ACHN (cell line): ENCODE results near the gene GAP43.
A peak's percentile ranks its signal among the peaks of the same experiment; 100 is the strongest.

ENCODE experiments used
- DNase-seq: peaks from one replicate; pipeline ENCODE4 v3.0.0-alpha.2; 2015
- in situ Hi-C: cut with HindIII; loops from 2 replicates; pipeline ENCODE4 v1.10.0; 2017; ENCODE audit warnings: low sequenced_read_pairs, low pct_ligation_motif_present, low pct_unique_long_range_greater_than_20kb

The GAP43 gene

DNA sequence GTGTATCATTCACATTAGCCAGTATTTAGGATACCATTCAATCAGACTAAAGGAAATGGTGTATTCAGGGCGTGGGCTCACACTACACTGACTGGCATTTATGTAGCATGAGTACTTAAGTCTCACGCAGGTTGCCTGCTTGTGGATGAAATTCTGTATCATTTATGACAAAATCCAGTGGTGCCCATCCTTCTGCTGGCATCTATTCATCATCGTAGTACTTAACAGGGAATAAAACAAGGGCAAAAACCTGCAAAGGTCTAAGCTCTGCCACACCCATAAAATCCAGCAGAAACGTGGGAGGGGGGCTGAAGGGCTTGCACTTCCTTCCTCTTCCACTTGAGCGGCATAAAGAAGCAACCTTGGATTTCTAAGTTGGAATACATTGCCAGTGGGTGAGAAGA lies 2.7 kb downstream of the GAP43 start:
- in situ Hi-C loops, result no loop called here
- DNase-seq, result no peak

DNA sequence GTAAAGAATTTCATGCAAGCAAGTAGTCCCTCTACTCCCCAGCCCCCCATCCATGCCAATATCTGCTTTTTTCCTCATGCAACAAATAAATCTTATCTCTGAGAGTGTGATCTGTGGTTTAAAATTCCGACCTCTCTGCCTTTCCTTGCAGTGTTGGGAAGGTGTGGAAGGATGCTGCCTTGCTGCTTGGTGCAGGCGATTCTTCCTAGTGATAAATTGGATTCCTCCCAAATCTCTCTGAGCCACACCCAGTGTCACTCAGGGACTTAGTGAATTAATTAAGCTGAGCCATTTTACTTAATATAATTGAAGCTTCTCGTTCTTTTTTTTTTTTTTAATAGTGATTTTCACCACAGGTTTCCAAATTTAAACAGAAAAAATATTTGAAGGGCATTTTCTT lies 3.4 kb downstream of the GAP43 start:
- no peak for DNase-seq
- in situ Hi-C loops, result no loop called here

DNA sequence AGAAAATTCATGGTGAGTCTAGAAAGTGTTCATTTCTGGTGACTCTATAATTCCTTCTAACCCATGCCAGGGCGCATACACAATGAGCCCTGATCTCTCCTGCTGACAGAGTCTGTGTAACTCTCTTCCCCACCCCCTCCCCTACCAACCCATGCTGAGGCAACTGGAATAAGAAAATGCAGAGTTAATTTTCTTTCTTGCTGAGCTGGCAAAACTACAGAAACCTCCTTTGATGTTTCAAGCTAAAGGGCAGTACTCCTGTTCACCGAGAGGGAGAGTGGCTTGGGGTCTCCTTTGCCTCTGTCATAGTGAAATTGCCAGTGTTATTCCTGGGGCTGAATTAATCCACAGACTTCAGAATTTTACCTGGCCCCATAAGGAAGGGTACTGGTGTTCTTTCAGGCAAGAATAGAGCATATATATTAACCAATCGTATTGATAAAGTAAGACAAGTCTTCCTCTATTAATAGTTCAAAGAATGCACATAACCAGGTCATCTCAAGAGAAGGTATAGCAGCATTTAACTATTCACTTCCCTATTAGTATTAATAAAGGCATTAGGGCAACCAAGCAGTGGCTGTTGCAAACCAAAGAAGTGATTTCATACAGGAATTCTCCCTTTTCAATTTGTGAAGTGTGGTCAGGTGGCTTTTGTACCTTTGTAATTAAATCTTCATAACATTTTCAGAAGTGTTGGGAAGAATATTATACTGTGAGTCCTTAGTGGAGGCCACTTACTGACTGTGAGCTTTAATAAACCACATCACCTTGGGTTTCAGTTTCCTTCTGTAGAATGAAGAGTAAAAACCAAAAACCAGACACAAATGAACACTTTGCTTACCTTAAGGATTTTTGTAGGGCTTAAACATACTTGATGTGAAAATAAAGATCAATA lies 4.1 kb downstream of the GAP43 start:
- no peak for DNase-seq
- in situ Hi-C loops, result no loop called here

DNA sequence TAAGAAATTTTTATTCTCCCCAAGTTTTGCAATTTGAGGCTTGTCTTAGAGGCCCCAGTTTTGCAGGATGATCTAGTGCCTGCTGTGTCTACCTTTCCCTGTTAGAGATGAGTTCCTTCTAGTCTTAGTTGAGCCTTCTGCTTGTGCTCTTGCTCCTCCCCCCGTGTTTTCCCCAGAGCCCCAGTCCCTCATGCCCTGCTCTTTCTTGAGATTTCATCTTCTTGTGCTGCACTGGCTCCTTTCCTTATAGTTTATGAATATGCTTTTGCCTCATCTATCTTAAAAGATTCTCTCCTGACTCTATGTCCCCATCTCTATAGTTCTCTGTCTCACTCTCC lies 4.7 kb downstream of the GAP43 start:
- in situ Hi-C loops, result no loop called here
- DNase-seq, result no peak

DNA sequence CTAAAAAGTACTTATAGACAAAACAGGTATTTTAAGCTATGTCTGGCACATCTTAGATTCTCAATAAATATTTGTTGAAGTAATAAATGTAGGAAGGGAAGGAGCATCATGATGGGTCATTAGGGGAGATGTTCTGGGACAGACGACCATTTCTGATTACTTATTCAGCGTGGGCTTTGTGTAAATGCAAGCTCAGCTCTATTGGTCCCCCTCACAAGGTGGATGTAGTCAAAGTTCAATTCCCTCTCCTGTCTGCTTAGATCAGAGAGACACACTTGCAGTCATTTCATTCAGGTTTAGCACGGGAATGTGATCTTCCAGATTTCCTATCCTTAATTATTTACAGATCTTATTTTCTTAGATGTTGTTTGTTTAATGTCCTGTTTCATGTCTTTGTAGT lies 7.5 kb downstream of the GAP43 start:
- in situ Hi-C loops, result no loop called here
- no peak for DNase-seq

DNA sequence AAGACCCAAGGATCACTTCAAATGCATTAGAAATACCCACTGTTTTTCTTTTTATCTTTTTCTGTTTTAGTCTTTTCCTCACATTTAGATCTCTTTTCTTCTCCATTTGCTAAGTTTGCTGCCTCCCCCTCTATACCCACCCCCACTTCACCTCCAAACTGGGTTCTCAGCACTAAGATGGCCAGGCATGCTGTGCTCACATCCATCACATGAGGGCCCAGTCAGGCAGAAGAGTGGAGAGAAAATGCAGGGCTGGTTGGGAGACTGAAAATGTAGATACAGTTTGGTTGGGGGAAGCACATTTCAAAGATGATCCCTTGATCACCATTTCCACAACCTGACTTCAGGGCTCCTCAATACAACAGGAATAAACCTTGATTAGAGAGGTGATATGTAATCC lies 8.7 kb downstream of the GAP43 start:
- in situ Hi-C loops, result no loop called here
- DNase-seq, result no peak

DNA sequence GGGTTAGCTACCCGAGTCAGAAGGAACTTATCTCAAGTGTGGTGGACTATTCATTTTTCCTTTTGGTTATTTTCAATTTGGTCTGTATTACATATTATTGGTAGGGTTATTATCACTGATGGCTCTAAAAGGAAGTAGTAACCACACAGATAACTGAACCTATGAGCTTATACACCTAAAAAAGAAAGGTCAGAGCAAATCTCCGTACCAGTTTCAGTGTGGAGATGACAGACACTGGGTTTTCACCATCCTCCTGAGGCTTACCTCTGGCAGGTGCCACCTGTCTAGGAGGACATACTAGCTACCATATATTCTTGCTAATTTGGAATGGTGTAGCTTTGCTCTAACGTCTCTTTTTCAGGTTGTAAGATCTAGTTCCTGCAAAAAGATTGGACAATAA lies 10.2 kb downstream of the GAP43 start:
- DNase-seq, result no peak
- in situ Hi-C loops, result no loop called here

DNA sequence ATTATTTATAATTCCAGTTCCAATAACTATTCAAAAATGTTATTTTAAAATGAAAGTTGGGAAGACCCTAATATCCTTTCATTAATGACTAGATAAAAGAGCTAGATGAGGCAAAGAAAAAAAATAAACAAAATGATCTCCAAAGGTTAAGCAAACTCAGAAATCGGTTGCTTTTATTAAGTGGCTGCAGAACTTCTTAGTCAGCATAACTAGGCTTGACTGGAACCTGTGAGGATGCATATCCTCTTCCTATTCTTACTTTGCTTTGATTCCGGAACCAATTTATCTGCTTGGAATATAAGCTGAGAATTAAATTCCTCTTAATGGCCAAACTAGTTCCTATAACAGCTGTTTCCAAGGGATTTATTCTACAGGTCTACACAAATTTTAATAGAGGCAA lies 10.7 kb downstream of the GAP43 start:
- DNase-seq, result no peak
- in situ Hi-C loops, result no loop called here

DNA sequence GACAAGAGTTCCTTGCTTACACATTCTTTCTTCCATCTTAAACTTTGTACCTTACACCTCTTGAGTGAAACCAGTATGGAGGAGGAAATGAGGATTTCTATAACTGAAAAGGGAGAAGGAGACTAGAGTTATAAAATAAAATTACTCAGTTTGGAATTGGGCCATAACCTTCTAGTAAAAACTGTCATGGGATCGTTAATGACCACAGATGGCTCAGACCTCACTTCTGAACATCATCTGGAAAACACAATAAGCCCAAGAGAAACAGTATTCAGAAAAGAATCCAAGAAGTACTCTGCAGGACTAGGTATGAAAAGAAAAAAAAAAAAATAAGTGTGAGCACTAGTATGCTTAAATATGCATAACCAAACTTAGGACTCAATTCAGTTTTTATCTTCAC lies 12.1 kb downstream of the GAP43 start:
- in situ Hi-C loops, result no loop called here

DNA sequence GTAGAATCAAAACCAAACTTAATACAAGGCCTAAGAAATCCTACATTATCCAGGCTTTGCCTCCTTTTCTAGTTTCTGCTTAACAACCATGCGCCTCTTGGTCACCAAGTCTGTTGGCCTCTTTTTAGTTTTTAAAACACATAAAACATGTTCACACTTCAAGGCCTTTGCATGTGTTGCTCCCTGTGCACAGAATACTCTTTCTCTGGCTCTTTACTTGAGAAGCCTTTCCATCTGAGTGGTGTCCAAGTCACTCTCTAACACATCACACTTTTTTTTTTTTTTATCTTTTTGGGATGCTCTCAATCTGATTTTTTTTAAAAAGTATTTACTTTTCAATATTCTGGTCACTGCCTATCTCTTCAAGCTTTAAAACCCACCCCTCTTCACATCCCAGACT lies 14.9 kb downstream of the GAP43 start:
- no peak for DNase-seq
- in situ Hi-C loops, result no loop called here

More for the DNA sequence above, 12.1 kb downstream of the GAP43 start:
- no peak for DNase-seq

DNA sequence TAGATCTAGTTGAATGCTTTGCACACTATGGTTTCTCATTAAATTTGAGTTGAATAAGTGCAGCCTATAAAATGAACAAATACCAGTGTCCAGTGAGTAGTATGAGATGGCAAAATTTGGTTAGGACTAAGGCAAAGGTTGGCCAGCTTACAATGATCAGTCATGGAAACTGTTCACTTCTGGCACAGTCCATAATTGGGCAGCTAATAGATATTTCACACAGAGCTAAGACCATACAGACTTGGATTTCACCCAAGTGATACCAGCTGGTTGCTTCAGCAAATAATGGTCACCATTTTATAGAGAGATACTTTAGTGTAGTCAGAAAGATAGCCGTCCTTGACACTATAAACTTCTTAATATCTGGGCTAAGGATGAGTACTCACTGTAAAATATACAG lies 15.7 kb downstream of the GAP43 start:
- in situ Hi-C loops, result no loop called here
- DNase-seq, result no peak

DNA sequence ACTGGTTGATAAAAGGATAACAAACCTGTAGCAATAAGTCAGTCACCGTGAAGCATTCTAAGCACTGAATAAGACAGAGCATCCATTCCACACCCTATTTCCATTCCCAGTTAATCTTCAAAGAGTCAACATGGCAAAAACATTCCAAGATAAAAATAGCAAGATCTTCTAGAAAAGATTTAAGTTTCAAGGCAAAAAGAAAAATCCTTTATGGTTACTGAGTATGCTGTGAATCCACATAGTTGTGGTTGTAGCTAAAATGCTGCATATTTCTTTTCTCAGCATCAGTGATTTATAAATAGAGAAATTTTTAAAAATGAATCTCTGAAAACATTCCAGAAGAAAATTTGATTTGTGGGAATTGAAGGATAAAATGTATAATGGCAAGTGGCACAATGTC lies 21.1 kb downstream of the GAP43 start:
- DNase-seq, result no peak
- in situ Hi-C loops, result no loop called here

DNA sequence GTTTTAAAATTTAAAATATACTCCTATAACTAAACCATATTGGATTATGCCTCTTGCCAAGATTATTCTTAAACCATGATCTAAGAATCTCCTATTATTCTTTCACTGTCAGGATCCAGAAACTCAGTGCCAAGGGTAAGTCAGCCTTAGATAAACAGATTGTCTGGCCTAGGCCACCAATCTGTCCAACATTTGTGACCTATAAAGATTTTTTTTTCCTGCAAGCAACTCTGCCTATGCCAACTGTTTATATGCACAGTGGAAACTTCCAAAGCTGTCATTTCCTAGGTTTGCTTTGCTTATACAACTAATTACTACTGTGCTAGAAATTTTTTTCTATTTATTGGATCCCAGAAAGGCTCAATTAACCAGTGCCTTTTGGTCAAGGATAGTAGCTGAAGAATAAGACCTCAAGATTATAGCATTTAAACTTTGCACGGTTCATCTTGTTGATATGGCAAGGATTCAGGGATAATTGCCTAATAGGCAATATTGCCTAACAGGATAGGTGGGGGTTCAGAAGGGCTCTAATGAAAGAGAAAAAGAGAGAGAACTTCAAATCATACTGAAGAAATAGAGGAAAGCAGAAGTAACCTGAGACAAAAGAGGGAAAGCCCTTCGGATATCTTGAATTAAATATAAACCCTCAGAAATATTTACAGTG lies 22.8 kb downstream of the GAP43 start:
- in situ Hi-C loops, result no loop called here
- DNase-seq, result no peak

DNA sequence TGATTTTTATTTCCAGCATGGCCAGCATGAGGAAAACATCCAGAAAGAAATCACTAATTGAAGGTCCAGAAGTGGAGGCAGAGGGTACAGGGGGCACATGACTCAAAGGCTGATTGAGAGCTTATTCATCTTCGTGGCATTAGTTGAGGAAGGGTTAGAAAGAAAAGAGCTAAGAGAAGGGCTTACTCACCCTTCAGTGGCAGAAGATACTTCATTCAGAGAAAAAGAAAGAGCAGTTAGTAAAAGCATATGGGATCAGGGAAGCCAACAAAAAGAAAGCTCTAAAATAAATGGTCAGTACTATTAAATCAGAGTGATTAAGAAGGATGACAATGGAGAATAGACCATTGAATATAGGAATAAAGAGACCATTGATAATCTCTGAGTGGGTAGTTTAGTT lies 25.2 kb downstream of the GAP43 start:
- in situ Hi-C loops, result no loop called here
- DNase-seq, result no peak

DNA sequence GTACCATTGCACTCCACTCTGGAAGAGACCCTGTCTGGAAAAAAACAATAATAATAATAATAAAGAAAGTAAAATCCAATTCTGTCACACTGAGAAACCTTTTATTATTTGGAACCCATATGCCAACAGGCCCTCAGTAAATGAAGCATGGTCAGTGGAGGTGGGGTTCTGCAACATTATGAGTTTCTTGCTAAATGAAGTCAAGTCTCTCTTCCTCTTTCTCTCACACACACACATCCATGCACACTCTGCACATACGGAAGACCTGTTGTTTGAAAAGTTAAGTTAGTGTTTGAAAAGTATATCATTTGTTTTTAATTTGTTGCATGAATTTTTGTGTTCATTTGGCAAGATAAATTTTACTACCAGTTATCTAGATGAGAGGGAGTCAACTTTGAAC lies 27.8 kb downstream of the GAP43 start:
- in situ Hi-C loops, result no loop called here
- no peak for DNase-seq

DNA sequence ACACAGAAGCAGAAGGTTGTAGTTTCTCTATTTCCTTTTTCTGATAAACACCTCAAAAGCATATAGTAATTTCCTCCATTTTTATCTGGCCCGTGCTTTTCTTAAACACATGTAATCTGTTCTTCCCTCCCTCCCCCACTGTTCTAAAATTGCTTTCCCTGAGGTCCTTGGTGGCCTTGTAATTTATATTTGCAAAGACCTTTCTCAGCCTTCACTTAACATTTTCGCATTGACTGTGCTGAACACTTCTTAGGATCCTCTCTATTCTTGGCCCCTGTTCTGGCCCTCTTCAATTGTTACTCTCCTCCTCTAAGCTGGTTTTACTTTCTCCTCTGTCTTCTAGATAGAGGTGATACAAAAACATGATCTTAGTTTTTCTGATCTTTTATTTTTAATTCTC lies 28.3 kb downstream of the GAP43 start:
- in situ Hi-C loops, result no loop called here
- no peak for DNase-seq

DNA sequence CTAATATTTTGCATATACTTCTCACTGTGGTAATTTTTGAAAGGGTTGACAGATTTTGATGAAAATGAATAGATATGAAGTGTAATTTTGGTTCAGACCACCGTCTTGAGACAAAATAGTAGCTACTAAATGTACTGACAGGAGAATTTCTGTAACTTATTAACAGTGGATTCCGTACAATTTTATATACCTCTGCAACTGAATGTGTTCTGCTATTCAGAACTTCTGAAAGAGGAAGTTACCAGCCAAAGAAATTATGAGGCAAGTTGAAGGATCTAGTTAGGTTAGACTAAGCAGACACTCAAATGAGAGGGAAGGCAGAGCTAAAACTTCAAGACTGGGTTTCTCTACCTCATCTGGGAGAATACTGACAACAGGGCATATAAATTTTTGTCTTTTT lies 29.4 kb downstream of the GAP43 start:
- DNase-seq, result no peak
- in situ Hi-C loops, result no loop called here

DNA sequence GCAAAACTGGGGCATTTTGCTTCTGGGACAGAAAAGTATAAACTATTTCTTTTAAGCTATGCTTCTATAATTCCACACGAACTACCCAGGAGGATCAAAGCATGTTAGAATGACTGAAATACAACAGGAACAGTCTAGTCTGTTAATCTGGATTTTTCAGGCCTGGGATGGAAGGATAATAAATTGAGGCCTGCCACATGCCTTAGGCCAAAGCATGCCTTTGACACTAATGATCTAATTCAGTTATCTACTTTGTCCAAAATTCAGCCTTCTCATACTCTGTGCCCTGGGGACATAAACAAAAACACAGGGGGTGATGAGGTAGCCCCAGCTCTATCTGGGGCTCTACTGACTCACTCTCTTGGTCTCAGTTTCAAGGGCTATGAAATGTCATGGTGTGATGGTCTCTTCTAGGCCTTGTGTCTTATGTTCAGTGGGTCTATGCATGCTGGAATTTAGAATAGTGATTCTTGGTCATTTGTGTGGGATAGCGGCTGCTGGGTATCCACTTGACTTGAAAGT lies 32.5 kb downstream of the GAP43 start:
- in situ Hi-C loops, result no loop called here
- no peak for DNase-seq

DNA sequence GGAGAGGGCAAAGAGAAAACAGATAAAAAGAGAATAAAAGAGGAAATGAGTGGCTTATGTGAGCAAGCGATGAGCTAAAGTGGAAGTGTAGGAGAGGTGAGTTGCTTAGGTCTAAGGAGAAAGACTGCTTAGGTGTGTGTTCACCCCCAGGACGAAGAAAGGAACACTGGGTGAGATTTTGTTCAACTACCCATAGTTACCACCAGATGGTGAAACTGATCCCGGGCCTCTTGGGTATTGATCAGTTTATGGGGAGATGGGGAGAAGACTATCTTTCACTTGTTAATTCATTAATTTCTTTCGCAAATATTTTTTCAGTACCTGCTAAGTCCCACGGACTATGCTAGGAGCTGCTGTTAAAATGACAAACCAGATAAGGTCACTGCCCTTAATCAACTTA lies 33.9 kb downstream of the GAP43 start:
- no peak for DNase-seq
- in situ Hi-C loops, result no loop called here

DNA sequence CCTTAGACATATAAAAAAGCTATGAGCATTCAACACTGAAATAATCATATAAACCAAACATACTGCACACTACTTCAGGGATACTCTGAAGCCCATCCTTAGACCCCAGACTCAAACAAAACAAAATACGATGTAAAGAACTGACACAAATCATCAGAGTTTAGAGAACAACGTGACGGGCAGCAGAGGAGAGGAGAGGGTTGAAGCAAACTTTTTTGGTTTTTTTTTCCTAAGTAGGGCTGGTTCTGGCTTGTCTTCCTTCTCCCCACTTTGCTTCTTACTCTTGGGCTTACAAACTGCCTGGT lies 34.7 kb downstream of the GAP43 start:
- in situ Hi-C loops, result no loop called here
- DNase-seq, result peak; percentile 2
